Neural crest cell (in vitro differentiated cells): ENCODE results near the gene DEFB124. TPM values are rescaled to one million over a fixed set of nuclear protein-coding genes. Genes with fewer than 3 reads are reported as not detected.
"Not testable (repeated sequence)": the region's sequence is repeated elsewhere in the genome, so short reads cannot be mapped to it uniquely, and the experiment has no call there.

Experiments
- DNase-seq: peaks from one replicate; pipeline ENCODE4 v3.0.0; 2021; ENCODE audit warnings: low read depth, mixed read lengths, low spot score
- H3K27ac Mint-ChIP-seq: one replicate; pipeline ENCODE4 v1.8.0; 2021; ENCODE audit warnings: mild to moderate bottlenecking, mixed read lengths; ENCODE audit not compliant: unreplicated experiment
- H3K27me3 Mint-ChIP-seq: 2 replicates; pipeline ENCODE4 v1.8.0; 2021; ENCODE audit warnings: low read depth, mild to moderate bottlenecking, mixed read lengths
- H3K36me3 Mint-ChIP-seq: 2 replicates; pipeline ENCODE4 v1.8.0; 2021; ENCODE audit warnings: low read depth, mild to moderate bottlenecking, mixed read lengths
- H3K4me1 Mint-ChIP-seq: 2 replicates; pipeline ENCODE4 v1.8.0; 2021; ENCODE audit warnings: mixed read lengths
- H3K4me3 Mint-ChIP-seq: one replicate; pipeline ENCODE4 v1.8.0; 2021; ENCODE audit warnings: mild to moderate bottlenecking, mixed read lengths
- H3K9me3 Mint-ChIP-seq: 2 replicates; pipeline ENCODE4 v1.8.0; 2021; ENCODE audit warnings: mixed read lengths
- total RNA-seq: library from RNA; stranded (reverse); gene quantifications from 2 replicates; pipeline ENCODE4 v1.2.1, GENCODE V29; 2021
- TF ChIP-seq, protein P1 (sequence below): fragments of 200-600 bp; sonication (generic); conservative IDR thresholded peaks from 2 replicates; pipeline ENCODE4 v1.5.0; 2021; ENCODE audit warnings: antibody characterized with exemption, mild to moderate bottlenecking

DEFB124 gene
- total RNA-seq, 1 donor from 2014 or later, result not detected

DNA sequence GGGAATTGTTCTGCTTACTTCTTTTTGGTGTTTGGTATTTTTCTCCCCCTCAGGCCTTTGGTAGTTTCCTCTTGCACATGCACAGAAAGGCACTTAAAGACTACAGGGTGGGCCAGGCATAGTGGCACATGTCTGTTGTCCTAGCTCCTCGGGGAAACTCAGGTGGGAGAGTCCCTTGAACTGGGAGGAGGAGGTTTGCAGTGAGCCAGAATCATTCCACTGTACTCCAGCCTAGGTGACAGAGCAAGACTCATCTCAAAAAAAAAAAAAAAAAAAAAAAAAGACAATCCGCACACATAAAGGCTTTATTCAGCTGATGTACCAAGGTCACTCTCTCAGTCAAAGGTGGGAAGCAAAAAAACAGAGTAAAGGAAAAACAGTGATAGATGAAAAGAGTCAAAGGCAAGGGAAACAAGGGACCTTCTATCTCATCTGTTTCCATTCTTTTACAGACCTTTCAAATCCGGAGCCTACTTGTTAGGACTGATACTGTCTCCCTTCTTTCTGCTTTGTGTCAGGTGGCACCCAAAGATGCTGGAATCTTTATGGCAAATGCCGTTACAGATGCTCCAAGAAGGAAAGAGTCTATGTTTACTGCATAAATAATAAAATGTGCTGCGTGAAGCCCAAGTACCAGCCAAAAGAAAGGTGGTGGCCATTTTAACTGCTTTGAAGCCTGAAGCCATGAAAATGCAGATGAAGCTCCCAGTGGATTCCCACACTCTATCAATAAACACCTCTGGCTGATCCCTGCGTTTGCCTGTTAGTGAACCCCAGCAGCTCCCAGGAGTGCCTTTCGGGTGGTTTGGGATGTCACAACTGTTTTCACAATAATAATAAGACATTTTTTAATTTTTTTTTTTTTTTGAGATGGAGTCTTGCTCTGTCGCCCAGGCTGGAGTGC is 25.2 kb downstream of the DEFB124 start:
- TF ChIP-seq, protein P1, sequence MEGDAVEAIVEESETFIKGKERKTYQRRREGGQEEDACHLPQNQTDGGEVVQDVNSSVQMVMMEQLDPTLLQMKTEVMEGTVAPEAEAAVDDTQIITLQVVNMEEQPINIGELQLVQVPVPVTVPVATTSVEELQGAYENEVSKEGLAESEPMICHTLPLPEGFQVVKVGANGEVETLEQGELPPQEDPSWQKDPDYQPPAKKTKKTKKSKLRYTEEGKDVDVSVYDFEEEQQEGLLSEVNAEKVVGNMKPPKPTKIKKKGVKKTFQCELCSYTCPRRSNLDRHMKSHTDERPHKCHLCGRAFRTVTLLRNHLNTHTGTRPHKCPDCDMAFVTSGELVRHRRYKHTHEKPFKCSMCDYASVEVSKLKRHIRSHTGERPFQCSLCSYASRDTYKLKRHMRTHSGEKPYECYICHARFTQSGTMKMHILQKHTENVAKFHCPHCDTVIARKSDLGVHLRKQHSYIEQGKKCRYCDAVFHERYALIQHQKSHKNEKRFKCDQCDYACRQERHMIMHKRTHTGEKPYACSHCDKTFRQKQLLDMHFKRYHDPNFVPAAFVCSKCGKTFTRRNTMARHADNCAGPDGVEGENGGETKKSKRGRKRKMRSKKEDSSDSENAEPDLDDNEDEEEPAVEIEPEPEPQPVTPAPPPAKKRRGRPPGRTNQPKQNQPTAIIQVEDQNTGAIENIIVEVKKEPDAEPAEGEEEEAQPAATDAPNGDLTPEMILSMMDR, result no peak
- DNase-seq, result no peak
- Mint-ChIP-seq H3K27me3 (peaks cover 3% of the 10 kb centered on the region), H3K36me3 (peaks cover 3% of the 10 kb centered on the region), H3K4me1 (peaks cover 6% of the 10 kb centered on the region), H3K27ac (no peak overlapping the region), H3K9me3 (peaks cover 35% of the 10 kb centered on the region), H3K4me3 (no peak overlapping the region)

DNA sequence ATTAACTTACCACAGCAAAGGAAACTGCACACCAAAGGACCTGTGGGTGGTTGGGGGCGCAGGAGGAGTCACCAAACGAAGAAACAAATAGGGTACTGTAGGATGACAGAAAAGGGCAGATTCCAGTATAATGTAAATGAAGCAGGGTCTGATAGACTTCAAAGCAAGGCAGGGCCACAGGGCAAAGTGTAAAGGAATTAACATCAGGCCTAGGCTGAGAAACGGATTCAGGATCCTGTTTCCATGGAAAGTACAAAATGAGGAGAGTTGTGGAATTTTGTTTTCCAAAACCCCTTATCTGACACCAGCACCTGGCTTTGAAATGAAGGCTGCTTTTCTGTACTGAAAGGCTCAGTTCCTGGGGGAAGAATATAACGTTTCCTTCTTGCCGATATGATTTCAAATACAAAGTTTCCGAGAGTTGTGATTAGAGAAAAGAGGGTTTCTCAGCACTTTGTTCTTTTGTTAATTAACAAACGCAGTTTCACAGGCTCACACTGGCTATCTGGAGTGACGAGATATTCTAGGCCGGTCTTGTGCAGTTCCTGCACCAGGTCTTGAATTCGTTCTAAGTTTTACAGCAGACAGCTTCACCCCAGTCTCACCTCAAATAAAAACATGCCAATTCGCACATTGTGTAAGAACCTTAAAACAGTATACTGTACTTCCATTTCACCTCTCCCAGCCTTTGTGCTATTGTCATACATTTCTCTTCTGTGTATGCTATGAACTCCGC is 28.7 kb downstream of the DEFB124 start:
- Mint-ChIP-seq H3K36me3 (peaks cover 3% of the 10 kb centered on the region), H3K9me3 (peaks cover 36% of the 10 kb centered on the region), H3K4me1 (peaks cover 6% of the 10 kb centered on the region), H3K4me3 (no peak overlapping the region), H3K27me3 (no peaks in the 10 kb centered on the region), H3K27ac (no peak overlapping the region)
- no peak for DNase-seq
- TF ChIP-seq, protein P1, result no peak

DNA sequence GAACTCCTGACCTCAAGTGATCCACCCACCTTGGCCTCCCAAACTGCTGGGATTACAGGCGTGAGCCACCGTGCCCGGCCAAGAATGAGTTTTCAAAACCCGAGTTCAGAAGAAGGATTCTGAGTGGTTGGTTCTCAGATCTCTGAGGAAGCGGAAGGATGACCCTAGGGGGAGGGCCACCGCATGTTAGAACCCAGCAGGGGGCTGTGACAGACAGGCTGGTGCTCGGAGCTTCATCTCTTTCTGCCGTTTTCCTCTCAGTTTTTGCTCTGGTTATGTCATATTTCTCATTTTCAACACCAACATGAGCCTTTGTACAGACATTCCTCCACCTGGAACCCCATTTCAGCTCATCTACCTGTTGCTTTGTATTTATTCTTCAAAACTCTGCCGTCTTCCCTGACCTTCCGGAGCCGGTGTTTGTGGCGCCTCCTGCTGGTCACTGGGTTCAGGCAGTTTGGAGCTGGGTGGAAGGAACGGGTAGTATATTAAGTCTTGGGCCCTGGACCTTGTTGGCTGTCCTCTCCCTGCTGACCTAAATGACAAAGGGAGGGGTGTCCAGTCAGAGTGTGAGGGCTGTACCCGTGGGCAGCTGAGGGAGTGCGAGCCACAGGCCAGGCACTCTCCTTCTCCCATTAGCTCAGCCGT is 34.8 kb downstream of the DEFB124 start, which contains the start of gene DEFB123:
Gene DEFB123, plus strand, starts transcription at position 621 of the 648 bp plus-strand sequence. CDS start 67 bp downstream, outside the sequence.
- DNase-seq, result no peak
- no peaks in the 10 kb centered on the region for H3K4me1 Mint-ChIP-seq

DNA sequence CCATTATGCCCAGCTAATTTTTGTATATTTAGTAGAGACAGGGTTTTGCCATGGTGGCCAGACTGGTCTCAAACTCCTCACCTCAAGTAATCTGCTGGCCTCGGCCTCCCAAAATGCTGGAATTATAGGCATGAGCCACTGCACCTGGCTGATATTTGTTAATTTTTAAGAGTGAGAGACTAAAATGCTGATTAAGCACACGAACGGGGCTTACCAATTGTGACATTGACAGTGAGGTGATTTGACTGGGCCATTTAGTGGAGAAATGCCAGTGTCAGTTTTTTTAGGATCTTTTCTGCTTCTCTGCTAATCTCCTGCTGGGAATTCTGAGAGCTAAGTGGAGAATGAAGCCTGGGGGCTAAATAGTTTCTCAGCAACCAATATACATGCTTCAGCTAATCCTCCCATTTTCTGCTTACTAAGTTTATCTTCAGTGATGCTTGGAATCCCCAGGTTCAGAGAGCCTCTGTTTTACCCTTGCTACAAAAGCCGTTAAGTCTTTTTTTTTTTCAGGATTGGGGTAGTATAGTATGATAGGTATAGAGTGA is 44.3 kb downstream of the DEFB124 start:
- Mint-ChIP-seq H3K27me3 (no peaks in the 10 kb centered on the region), H3K36me3 (no peaks in the 10 kb centered on the region), H3K4me3 (no peak overlapping the region), H3K27ac (no peak overlapping the region), H3K9me3 (peaks cover 6% of the 10 kb centered on the region), H3K4me1 (no peaks in the 10 kb centered on the region)
- no peak for DNase-seq
- TF ChIP-seq, protein P1, result no peak

More for the DNA sequence above, 34.8 kb downstream of the DEFB124 start, which contains the start of gene DEFB123:
- Mint-ChIP-seq H3K4me3 (no peak within 1 kb of the TSS), H3K27me3 (no peaks in the 10 kb centered on the region), H3K36me3 (no peaks in the 10 kb centered on the region), H3K27ac (no peak within 1 kb of the TSS), H3K9me3 (peaks cover 20% of the 10 kb centered on the region)
- TF ChIP-seq, protein P1, result no peak

DNA sequence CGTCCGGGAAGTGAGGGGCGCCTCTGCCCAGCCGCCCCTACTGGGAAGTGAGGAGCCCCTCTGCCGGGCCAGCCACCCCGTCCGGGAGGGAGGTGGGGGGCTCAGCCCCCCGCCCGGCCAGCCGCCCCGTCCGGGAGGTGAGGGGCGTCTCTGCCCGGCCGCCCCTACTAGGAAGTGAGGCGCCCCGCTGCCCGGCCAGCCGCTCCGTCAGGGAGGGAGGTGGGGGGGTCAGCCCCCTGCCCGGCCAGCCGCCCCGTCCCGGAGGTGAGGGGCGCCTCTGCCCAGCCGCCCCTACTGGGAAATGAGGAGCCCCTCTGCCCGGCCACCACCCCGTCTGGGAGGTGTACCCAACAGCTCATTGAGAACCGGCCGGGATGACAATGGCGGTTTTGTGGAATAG is 47.4 kb downstream of the DEFB124 start:
- H3K4me3 Mint-ChIP-seq, H3K27me3 Mint-ChIP-seq, H3K4me1 Mint-ChIP-seq, H3K36me3 Mint-ChIP-seq, DNase-seq, H3K27ac Mint-ChIP-seq: not testable (repeated sequence)
- peaks cover 13% of the 10 kb centered on the region for H3K9me3 Mint-ChIP-seq

DNA sequence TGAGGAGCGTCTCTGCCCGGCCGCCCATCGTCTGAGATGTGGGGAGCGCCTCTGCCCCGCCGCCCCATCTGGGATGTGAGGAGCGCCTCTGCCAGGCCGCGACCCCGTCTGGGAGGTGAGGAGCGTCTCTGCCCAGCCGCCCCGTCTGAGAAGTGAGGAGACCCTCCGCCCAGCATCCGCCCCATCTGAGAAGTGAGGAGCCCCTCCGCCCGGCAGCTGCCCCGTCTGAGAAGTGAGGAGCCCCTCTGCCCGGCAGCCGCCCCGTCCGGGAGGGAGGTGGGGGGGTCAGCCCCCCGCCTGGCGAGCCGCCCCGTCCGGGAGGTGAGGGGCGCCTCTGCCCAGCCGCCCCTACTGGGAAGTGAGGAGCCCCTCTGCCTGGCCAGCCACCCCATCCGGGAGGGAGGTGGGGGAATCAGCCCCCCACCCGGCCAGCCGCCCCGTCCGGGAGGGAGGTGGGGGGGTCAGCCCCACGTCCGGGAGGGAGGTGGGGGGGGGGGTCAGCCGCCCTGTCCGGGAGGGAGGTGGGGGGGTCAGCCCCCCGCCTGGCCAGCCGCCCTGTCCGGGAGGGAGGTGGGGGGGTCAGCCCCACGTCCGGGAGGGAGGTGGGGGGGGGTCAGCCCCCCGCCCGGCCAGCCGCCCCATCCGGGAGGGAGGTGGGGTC is 47.9 kb downstream of the DEFB124 start:
- not testable (repeated sequence) for H3K27me3 Mint-ChIP-seq, DNase-seq, H3K36me3 Mint-ChIP-seq, H3K4me3 Mint-ChIP-seq, H3K27ac Mint-ChIP-seq, H3K4me1 Mint-ChIP-seq
- H3K9me3 Mint-ChIP-seq, result peaks cover 13% of the 10 kb centered on the region
